NCI-H748 (cell line): ENCODE results near the gene ABHD2.
"Not testable (repeated sequence)": the region's sequence is repeated elsewhere in the genome, so short reads cannot be mapped to it uniquely, and the experiment has no call there.

Source experiments
- DNase-seq: peaks from one replicate; lab custom pipeline; 2025; ENCODE audit not compliant: unreplicated experiment; lab: John Stamatoyannopoulos, UW

ABHD2 gene

DNA sequence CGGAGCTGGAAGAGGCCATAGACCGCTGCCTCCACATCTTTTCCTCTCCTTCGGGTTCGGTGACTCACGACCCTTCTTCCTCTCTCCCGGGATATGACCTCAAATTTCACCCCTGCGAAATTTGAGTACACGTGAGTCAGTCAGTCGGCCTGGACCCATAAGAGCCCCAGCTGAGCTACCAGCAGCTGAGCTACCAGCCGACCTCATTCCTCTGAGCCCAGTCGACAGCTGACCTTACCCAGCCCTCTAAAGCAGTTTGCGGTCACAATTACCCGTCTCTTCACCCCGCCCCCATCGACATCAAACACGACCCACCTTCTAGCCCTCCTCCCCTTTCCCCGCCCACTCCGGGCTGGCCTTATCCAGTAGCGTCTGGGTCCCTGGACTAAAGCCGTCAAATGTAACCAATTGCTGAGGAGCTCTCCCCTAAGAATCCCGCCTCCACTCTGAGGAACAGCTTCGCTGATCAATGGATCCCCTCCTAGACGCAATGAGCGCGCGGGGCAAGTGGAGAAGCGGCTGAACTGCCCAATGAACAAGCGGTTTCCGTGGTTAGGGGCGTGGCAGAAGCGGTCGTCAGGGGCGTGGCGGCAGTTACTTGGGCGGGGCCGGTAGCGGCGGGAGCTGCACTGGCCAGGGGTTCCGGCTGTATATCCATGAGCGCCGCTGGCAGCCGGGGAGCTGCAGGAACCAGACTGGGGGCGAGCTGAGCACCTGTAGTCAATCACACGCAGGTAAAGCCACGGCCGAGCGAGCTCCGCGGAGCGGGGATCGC, at the start of gene ABHD2:
Gene ABHD2 (plus strand): TSS at position 627 of the 775 bp plus-strand sequence. CDS start 27,872 bp downstream, outside the sequence.
- DNase-seq: peak; percentile 99

GRCh38 chr15:89039142-89039541, 49.1 kb upstream of the ABHD2 start:
- no peak for DNase-seq

GRCh38 chr15:89041507-89041906, 46.7 kb upstream of the ABHD2 start:
- DNase-seq: no peak

GRCh38 chr15:89042387-89042786, 45.9 kb upstream of the ABHD2 start:
- no peak for DNase-seq

GRCh38 chr15:89043031-89044002, 44.9 kb upstream of the ABHD2 start:
- no peak for DNase-seq

DNA sequence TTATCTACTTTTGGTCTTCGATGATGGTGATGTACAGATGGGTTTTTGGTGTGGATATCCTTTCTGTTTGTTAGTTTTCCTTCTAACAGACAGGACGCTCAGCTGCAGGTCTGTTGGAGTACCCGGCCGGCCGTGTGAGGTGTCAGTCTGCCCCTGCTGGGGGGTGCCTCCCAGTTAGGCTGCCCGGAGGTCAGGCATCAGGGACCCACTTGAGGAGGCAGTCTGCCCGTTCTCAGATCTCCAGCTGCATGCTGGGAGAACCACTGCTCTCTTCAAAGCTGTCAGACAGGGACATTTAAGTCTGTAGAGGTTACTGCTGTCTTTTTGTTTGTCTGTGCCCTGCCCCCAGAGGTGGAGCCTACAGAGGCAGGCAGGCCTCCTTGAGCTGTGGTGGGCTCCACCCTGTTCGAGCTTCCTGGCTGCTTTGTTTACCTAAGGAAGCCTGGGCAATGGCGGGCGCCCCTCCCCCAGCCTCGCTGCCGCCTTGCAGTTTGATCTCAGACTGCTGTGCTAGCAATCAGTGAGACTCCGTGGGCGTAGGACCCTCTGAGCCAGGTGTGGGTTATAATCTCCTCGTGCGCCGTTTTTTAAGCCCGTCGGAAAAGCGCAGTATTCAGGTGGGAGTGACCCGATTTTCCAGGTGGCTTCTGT, 39.1 kb upstream of the ABHD2 start:
- DNase-seq: not testable (repeated sequence)

DNA sequence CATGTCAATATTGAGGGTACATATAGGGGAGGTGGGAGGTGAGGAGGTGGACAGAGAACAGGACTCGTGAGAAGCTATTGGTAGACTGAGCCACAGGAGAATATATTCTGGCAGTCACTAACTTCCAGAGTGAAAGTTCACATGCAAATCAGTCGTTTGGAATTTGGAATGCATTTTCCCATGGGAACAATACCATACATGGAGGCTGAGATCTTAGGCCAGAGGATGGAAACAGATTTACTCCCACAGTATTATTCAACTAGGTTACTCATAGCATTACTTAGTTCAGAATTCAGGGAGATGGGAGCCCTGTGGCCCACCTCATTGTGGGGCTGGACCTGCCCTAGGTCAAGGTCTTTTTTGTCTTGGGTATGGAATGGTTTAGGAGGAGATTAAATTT, 36.4 kb upstream of the ABHD2 start:
- no peak for DNase-seq

DNA sequence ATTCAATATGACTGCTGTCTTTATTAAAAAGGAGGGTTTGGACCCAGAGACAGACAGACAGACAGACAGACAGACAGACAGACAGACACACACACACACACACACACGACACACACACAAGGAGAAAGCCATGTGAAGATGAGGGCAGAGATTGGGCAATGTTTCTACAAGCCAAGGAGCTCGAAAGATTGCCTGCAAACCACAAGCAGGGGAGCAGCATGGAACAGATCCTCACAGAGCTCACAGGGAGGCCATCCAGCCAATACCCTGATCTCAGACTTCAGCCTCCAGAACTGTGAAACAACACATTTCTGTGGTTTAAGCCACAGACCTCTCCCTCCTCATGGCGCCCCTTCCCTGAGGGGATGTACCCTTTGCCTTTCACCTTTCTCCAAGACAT, 35.8 kb upstream of the ABHD2 start:
- DNase-seq: no peak

DNA sequence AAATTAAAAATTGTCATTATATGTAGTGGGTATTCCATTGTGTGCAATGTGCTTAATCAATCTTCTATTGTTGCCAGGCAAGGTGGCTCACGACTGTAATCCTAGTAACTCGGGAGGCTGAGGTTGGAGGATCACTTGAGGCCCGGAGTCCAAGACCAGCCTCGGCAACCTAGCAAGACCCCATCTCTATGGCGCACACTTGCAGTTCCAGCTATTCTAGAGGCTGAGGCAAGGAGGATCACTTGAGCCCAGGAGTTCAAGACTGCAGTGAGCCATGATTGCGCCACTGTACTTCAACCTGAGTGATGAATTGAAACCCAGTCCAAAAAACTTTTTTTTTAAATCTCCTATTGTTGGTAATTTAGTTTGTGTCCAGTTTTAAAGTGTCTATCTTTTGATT, 33.4 kb upstream of the ABHD2 start:
- DNase-seq: no peak

DNA sequence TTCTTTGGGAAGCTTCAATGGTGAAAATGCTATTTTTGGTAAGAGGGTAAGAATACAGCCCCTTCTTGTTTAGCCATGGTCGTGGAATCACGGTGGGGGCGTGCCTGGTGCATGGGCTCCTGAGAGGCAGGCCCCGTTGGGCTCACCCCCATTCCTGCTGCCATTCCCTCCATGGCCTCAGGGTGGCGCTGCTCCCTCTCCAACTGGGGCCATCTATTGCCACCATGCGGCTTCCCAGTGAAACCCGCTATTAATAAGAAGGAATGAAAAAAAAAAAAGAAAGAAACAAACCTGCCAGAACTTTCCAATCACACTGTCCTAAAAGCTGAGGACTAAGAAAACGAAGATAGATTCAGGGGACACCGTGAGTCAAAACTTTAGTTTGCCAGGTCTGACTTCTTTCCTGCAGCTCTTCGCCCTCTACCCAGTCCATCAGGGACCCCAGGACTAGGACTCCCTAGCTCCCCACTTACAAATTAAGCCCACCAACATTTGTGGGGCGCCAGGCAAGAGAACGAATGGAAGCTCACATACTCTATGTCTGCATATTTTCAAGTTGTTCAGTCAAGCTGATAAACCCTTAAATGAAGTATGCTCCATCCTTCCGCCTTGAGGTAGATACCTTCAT, 30.6 kb upstream of the ABHD2 start:
- DNase-seq: peak; percentile 45

GRCh38 chr15:89058376-89058775, 29.9 kb upstream of the ABHD2 start:
- no peak for DNase-seq

- peak; percentile 6 for DNase-seq
These were observed 29.3 kb upstream of the ABHD2 start for GRCh38 chr15:89058876-89059405.

- DNase-seq: no peak
These were observed 22.0 kb upstream of the ABHD2 start for GRCh38 chr15:89066280-89066679.

- DNase-seq: no peak
These were observed 20.5 kb upstream of the ABHD2 start for GRCh38 chr15:89067751-89068150.

- DNase-seq: no peak
These were observed 19.9 kb upstream of the ABHD2 start for GRCh38 chr15:89068325-89068784.

DNA sequence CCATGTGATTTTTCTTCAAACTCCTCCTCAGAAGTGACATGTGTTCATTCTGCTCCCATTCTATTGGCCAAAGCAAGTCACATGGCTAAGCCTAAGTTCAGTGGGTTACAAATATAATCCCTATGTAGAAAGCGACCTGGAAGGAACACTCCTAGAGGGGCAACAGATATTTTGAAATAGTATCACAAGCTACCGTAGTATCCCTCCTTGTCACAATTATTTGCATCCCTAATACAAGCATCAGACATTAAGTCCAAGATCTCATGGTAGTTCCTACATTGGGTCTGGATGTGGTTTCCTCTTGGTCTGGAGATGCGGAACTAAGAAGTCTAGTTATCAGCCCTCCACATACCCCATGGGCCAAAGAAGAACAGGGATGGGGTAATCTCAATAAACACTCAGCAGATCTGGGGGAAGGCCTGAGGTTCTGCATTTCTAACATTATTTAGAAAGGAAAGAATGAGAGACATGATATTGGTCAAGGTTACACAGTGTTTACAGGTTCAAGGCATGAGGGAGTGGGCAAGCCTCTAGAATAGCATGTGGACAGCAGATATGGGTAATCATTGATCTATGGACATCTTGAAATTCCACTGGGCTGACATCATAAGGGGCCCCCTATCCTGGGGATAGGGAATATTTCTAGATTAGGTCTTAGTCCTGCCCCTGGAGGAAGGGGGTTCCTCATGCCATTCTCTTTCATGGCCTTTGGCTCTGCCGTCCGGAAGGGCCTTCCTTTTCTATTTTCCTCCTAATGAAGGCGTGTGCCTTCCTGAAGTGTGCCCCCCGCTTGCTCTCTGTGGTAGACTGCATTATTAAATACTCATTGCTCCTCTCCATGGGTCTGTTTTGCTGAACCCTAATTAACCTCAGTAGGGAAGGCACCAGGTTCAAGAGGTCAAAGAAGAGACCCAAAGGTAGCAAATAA, 17.8 kb upstream of the ABHD2 start:
- DNase-seq: no peak

- no peak for DNase-seq
These were observed 16.8 kb upstream of the ABHD2 start for GRCh38 chr15:89071471-89071870.

DNA sequence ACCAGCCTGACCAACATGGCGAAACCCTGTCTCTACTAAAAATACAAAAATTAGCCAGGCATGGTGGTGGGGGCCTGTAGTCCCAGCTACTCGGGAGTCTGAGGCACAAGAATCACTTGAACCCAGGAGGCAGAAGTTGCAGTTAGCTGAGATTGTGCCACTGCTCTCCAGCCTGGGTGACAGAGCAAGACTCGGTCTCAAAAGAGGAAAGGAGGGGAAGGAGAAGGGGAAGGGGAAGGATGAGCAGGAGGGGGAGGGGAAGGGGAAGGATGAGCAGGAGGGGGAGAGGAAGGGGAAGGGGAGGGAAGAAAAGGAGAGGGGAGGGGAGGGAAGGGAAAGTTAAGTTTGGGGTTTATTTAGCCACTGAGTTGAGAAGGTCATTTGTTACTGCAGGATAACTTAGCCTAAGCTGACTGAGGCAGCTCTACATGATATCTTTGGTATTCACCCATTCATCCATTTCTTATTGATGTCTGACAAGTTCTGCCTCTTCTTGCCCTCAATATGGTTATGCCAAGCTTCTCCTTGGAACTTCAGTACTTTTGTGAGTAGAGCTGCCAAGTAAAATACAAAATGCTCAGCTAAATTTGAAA, 15.9 kb upstream of the ABHD2 start:
- DNase-seq: no peak

DNA sequence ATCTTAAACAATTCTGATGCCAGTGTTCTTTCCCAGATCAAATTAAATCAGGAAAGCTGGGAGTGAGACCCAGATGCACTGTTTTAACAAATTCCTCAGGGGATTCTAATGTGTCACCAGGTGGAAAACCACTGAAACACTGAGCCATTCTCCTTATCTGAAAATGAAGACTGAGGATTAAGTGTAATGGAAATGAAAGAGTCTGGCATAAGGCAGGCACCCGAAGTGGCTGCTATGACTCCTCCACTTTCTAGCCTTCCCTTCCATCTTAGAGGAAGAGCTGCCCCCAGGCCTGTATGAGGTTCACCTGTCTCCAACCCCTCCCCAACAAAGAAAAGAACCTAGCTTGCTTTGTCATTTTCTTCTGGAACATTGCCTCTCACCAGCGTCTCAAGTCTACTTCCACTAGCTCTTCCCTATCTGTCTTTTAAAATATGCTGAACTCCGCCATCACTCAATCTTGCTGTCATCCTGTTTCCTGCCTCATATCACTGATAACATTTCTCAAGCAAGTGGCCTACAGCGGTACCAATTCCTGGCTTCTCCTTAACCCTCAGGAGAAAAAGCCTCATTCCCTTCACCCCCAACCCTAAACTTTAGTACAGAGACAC, 13.7 kb upstream of the ABHD2 start:
- DNase-seq: no peak
